Activated naive CD4-positive, alpha-beta T cell treated with anti-CD3 and anti-CD28 coated beads, Interleukin-2, amount 50 U/mL, for 72 hours (primary cell): ENCODE data around the gene TREH. TPM values are rescaled to one million over a fixed set of nuclear protein-coding genes. Genes with fewer than 3 reads are reported as not detected.
"Not testable (repeated sequence)": the region's sequence is repeated elsewhere in the genome, so short reads cannot be mapped to it uniquely, and the experiment has no call there.

ENCODE experiments used
- ATAC-seq, 2 donors: fragments of 150-1000 bp; cut with Tn5 transposase; 2 replicates each; pipeline ENCODE4 v1.10.0; 2021; ENCODE audit warnings: mild to moderate bottlenecking in 2 of 2, moderate library complexity in 2 of 2
- DNase-seq, 2 donors: peaks; one replicate each; pipeline ENCODE4 v3.0.0; 2021 to 2022; ENCODE audit warnings: low spot score in 2 of 2
- H3K27ac Mint-ChIP-seq, 2 donors: one replicate each; pipeline ENCODE4 v1.8.0; 2022; ENCODE audit warnings: mild to moderate bottlenecking in 2 of 2, mixed read lengths in 2 of 2
- H3K36me3 Mint-ChIP-seq, 2 donors: one replicate each; pipeline ENCODE4 v1.8.0; 2022; ENCODE audit warnings: mixed read lengths in 2 of 2
- H3K9me3 Mint-ChIP-seq, 2 donors: one replicate each; pipeline ENCODE4 v1.8.0; 2022; ENCODE audit warnings: mixed read lengths in 2 of 2
- total RNA-seq, 2 donors: library from RNA; stranded (reverse); gene quantifications; one replicate each; pipeline ENCODE4 v1.2.3, GENCODE V29; 2022

Gene TREH
- total RNA-seq, 2 donors from 2014 or later, result not detected

- no peak for DNase-seq
- ATAC-seq, result peak; percentile 44 to 92
- Mint-ChIP-seq H3K9me3 (peaks cover 3 to 4% of the 10 kb centered on the region in 2 donors), H3K27ac (peak overlapping the region in 1 of 2 donors; percentile 2), H3K36me3 (peaks cover 4% of the 10 kb centered on the region in 2 donors)
Observed at GRCh38 chr11:118705111-118705741, 25.8 kb upstream of the TREH start.

GRCh38 chr11:118703563-118704106, 24.2 kb upstream of the TREH start:
- H3K27ac Mint-ChIP-seq, result no peak overlapping the region
- no peak for DNase-seq
- H3K36me3 Mint-ChIP-seq, result peaks cover 11 to 15% of the 10 kb centered on the region in 2 donors
- H3K9me3 Mint-ChIP-seq, result peaks cover 4 to 5% of the 10 kb centered on the region in 2 donors
- no peak for ATAC-seq

- peaks cover 11 to 15% of the 10 kb centered on the region in 2 donors for H3K36me3 Mint-ChIP-seq
- ATAC-seq (no peak), DNase-seq (no peak)
- H3K9me3 Mint-ChIP-seq, result peaks cover 4 to 5% of the 10 kb centered on the region in 2 donors
- H3K27ac Mint-ChIP-seq, result peak overlapping the region; percentile 19 to 74
Observed at GRCh38 chr11:118699506-118700220, 20.2 kb upstream of the TREH start.

- ATAC-seq (no peak), DNase-seq (no peak)
- Mint-ChIP-seq H3K27ac (no peak overlapping the region), H3K36me3 (peaks cover 11 to 15% of the 10 kb centered on the region in 2 donors), H3K9me3 (peaks cover 4 to 5% of the 10 kb centered on the region in 2 donors)
Observed at GRCh38 chr11:118697346-118697745, 17.9 kb upstream of the TREH start.

- Mint-ChIP-seq H3K27ac (no peak overlapping the region), H3K36me3 (peaks cover 11 to 15% of the 10 kb centered on the region in 2 donors)
Observed at GRCh38 chr11:118696673-118697226, 17.3 kb upstream of the TREH start.

GRCh38 chr11:118694771-118695170, 15.3 kb upstream of the TREH start:
- H3K9me3 Mint-ChIP-seq, result no peaks in the 10 kb centered on the region
- no peak overlapping the region for H3K27ac Mint-ChIP-seq
- ATAC-seq (no peak), DNase-seq (no peak)
- H3K36me3 Mint-ChIP-seq, result peaks cover 3 to 6% of the 10 kb centered on the region in 2 donors

More at GRCh38 chr11:118696673-118697226, 17.3 kb upstream of the TREH start:
- H3K9me3 Mint-ChIP-seq, result peaks cover 4 to 5% of the 10 kb centered on the region in 2 donors
- ATAC-seq, result no peak
- no peak for DNase-seq

GRCh38 chr11:118694185-118694584, 14.7 kb upstream of the TREH start:
- H3K36me3 Mint-ChIP-seq, result peaks cover 0 to under 1% of the 10 kb centered on the region in 2 donors
- DNase-seq, result no peak
- no peak for ATAC-seq
- H3K27ac Mint-ChIP-seq, result no peak overlapping the region
- H3K9me3 Mint-ChIP-seq, result no peaks in the 10 kb centered on the region

GRCh38 chr11:118691926-118692830, 12.7 kb upstream of the TREH start:
- peak; percentile 33 to 55 for ATAC-seq
- Mint-ChIP-seq H3K36me3 (no peaks in the 10 kb centered on the region), H3K9me3 (no peaks in the 10 kb centered on the region), H3K27ac (peak overlapping the region in 1 of 2 donors; percentile 54)
- DNase-seq, result peak; percentile 49 to 69

GRCh38 chr11:118690553-118691304, 11.3 kb upstream of the TREH start:
- no peaks in the 10 kb centered on the region for H3K9me3 Mint-ChIP-seq
- H3K36me3 Mint-ChIP-seq, result no peaks in the 10 kb centered on the region
- H3K27ac Mint-ChIP-seq, result peak overlapping the region in 1 of 2 donors; percentile 79
- DNase-seq (peak in 1 of 2 donors; percentile 53), ATAC-seq (peak in 1 of 2 donors; percentile 1)

- peak overlapping the region in 1 of 2 donors; percentile 79 for H3K27ac Mint-ChIP-seq
- no peaks in the 10 kb centered on the region for H3K36me3 Mint-ChIP-seq
- peak; percentile 89 for DNase-seq
- ATAC-seq, result peak; percentile 92
- H3K9me3 Mint-ChIP-seq, result no peaks in the 10 kb centered on the region
Observed at GRCh38 chr11:118689852-118690552, 10.6 kb upstream of the TREH start.

GRCh38 chr11:118689503-118689851, 10.0 kb upstream of the TREH start:
- no peaks in the 10 kb centered on the region for H3K36me3 Mint-ChIP-seq
- DNase-seq (no peak), ATAC-seq (peak; percentile 3 to 11)
- H3K27ac Mint-ChIP-seq, result peak overlapping the region in 1 of 2 donors; percentile 79
- H3K9me3 Mint-ChIP-seq, result no peaks in the 10 kb centered on the region

- no peak overlapping the region for H3K27ac Mint-ChIP-seq
- no peak for ATAC-seq
- DNase-seq, result peak in 1 of 2 donors; percentile 48
- H3K9me3 Mint-ChIP-seq, result no peaks in the 10 kb centered on the region
- H3K36me3 Mint-ChIP-seq, result no peaks in the 10 kb centered on the region
Observed at GRCh38 chr11:118688851-118689502, 9.5 kb upstream of the TREH start.

- H3K27ac Mint-ChIP-seq, ATAC-seq, H3K9me3 Mint-ChIP-seq, H3K36me3 Mint-ChIP-seq: not testable (repeated sequence)
- peak in 1 of 2 donors; percentile 39 for DNase-seq
Observed at GRCh38 chr11:118688339-118688738, 8.9 kb upstream of the TREH start.

- no peak for ATAC-seq
- Mint-ChIP-seq H3K36me3 (no peaks in the 10 kb centered on the region), H3K27ac (no peak overlapping the region), H3K9me3 (no peaks in the 10 kb centered on the region)
- DNase-seq, result no peak
Observed at GRCh38 chr11:118687906-118688305, 8.5 kb upstream of the TREH start.

GRCh38 chr11:118684187-118684586, 4.7 kb upstream of the TREH start:
- H3K9me3 Mint-ChIP-seq, result no peaks in the 10 kb centered on the region
- no peaks in the 10 kb centered on the region for H3K36me3 Mint-ChIP-seq
- no peak for DNase-seq
- peak overlapping the region in 1 of 2 donors; percentile 15 for H3K27ac Mint-ChIP-seq
- no peak for ATAC-seq
